Measurements from ENCODE around the gene HABP2.

The HABP2 gene

DNA sequence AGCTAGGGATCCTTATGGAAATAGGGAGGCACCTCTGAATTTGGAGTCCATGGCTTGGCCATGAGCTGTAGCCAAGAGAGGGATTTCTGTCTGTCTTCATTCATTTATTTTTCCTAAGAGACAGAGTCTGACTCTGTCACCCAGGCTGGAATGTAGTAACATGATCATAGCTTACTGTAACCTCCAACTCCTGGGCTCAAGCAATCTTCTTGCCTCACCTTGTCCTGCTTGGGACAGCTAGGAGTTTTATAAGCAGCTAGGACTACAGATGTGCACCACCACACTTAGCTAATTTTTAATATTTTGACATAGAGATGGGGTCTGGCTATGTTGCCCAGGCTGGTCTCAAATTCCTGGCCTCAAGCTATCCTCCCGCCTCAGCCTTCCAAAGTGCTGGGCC lies 8.5 kb upstream of the HABP2 start:
- no peak overlapping the region for H3K4me3 ChIP-seq (ENCODE audit: low read depth, low read length)
- TF ChIP-seq, protein P1, sequence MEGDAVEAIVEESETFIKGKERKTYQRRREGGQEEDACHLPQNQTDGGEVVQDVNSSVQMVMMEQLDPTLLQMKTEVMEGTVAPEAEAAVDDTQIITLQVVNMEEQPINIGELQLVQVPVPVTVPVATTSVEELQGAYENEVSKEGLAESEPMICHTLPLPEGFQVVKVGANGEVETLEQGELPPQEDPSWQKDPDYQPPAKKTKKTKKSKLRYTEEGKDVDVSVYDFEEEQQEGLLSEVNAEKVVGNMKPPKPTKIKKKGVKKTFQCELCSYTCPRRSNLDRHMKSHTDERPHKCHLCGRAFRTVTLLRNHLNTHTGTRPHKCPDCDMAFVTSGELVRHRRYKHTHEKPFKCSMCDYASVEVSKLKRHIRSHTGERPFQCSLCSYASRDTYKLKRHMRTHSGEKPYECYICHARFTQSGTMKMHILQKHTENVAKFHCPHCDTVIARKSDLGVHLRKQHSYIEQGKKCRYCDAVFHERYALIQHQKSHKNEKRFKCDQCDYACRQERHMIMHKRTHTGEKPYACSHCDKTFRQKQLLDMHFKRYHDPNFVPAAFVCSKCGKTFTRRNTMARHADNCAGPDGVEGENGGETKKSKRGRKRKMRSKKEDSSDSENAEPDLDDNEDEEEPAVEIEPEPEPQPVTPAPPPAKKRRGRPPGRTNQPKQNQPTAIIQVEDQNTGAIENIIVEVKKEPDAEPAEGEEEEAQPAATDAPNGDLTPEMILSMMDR (IDR thresholded peaks at IDR 0.05; ENCODE audit: low read depth, low read length), result no peak

DNA sequence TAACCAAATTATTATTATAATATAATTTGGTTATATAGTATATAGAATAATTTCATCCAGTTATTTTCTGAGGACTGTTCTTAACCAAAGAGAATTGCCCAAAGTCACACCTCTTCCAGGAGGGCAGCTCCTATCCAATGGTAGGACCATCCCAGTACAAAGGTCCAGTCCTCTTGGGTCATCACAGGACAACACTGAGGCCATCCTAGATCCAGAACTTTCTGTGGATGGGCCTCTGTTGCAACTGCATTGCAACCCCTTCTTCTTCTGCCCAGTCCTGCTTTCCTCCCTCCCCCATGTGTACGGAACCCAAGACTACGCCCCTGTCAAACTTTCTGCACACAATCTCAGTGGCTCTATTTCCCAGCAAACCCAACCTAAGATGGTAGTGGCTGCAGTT lies 5.4 kb upstream of the HABP2 start:
- TF ChIP-seq, protein P1 (IDR thresholded peaks at IDR 0.05; ENCODE audit: low read depth, low read length), result no peak
- no peak overlapping the region for H3K4me3 ChIP-seq (ENCODE audit: low read depth, low read length)

DNA sequence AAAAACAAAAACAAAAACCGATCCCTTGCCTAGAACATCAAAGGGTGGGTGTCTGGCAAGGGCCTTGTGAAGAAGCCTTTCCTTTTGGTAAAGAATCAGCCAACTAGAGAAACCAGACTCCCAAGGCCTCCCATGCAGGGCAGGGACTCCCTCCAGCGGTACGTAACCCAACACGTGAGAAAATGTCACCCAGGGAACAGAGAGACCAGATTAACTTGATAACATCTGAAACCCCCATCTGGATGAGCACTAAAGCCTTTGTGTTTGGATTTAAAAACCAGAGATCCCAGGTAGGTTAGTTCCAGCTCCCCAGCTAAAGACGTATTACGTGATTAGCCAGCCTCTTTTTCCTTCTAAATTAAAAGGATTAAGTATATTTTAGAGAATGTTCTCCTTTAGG lies 3.0 kb upstream of the HABP2 start:
- TF ChIP-seq, protein P1 (IDR thresholded peaks at IDR 0.05; ENCODE audit: low read depth, low read length), result no peak

DNA sequence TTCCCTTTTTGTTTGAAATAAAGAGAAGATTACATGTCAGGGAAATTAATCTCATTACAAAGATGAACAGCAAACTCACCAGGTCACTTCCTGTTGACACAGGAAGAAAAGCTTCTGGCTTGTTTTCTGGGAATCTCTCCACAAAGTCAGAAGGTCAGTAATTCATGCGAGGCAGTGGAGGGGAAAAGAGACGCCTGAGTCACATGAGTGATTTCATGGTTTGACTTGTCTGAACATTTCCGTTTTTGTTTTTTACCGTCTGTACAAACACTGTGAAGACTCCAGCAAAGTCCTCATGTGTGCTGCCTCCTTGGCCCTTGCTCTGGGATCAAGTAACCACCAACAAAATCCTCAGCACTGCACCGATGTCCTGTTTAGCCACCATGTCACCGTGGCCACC lies 2.5 kb upstream of the HABP2 start:
- TF ChIP-seq, protein P1 (IDR thresholded peaks at IDR 0.05; ENCODE audit: low read depth, low read length), result no peak
- H3K4me3 ChIP-seq (ENCODE audit: low read depth, low read length), result no peak overlapping the region

More for the DNA sequence above, 3.0 kb upstream of the HABP2 start:
- no peak overlapping the region for H3K4me3 ChIP-seq (ENCODE audit: low read depth, low read length)

DNA sequence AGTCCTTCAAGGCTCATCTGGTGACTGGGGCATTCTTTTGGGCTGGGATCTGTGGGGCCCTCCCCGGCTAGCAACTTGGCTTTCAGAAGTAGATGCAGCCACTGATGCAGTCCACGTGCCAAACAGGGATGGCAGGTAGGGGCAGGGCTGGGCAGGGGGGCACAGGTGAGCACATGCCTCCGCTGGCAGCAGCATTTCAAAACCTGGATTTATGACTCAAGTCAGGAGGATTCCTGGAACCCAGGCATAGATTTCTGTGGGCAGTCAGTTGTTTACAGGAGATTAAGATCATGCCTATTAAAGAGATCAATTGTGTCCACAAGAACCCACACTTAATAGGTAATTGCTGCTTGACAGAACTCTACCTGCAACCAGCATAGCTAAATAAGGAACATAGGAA lies 839 bp upstream of the HABP2 start:
- TF ChIP-seq, protein P1 (IDR thresholded peaks at IDR 0.05; ENCODE audit: low read depth, low read length), result no peak
- no peak overlapping the region for H3K4me3 ChIP-seq (ENCODE audit: low read depth, low read length)

DNA sequence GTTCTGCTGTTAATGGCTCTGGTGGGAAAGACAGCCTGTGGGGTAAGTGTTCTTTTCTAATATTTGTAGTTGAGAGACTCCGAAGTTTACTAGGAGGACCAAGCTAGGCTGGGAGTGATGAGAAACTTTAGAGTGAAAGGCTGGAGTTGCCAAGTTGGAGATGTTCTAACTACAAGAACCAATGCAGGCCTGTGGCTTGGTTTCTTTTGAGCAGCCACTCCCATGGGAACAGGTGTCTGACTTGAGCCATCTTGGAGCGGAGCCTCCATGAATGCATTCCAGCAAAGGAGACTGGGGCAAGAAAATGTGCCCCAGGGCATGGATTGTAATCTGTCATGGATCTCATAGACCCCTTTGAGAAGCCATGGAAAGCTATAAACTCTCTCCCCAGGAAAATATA lies 296 bp downstream of the HABP2 start:
- TF ChIP-seq, protein P1 (IDR thresholded peaks at IDR 0.05; ENCODE audit: low read depth, low read length), result no peak
- H3K4me3 ChIP-seq (ENCODE audit: low read depth, low read length), result no peak overlapping the region

DNA sequence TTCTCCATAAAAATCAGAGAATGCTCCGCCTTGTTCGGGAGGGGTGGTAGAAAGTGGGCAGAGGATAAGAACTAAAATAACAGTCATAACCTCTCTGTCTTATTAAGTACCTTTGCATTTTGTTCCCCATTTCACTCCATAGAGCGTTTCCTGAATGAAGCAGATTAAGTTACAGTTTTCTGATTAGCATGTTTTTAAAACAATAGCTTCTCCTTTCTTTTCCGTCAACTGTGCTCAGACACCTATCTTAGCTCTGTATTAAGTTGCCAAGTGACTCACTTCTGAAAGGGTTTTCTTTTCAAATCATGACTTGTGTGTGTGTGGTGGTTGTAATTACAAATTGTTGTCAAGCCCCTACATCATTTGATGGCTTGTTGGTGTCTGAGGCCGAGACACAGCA lies 1.4 kb downstream of the HABP2 start:
- TF ChIP-seq, protein P1 (IDR thresholded peaks at IDR 0.05; ENCODE audit: low read depth, low read length), result no peak
- H3K4me3 ChIP-seq (ENCODE audit: low read depth, low read length), result no peak overlapping the region

All from WI38 (cell line).